Endothelial cell of umbilical vein (primary cell): ENCODE measurements around the gene NFATC2IP. TPM values are rescaled to one million over a fixed set of nuclear protein-coding genes. Genes with fewer than 3 reads are reported as not detected.

Experiments used
- BruUV-seq: library from RNA; stranded (reverse); fragments of 400-500 nt; replicated peaks from 2 replicates; lab custom pipeline; 2021; lab: Mats Ljungman, UMichigan
- CTCF ChIA-PET: fragments of 300-600, 350-600 bp; sonication (Branson Sonifier 250); formaldehyde crosslinking; loops from one replicate; lab custom pipeline; 2021; ENCODE audit warnings: antibody characterized with exemption, inconsistent platforms; lab: Charles Lee
- POLR2A ChIA-PET: fragments of 300-600, 350-600 bp; sonication (Branson Sonifier 250); formaldehyde crosslinking; loops from one replicate; lab custom pipeline; 2021; ENCODE audit warnings: antibody characterized with exemption, inconsistent platforms; lab: Charles Lee
- DNase-seq: peaks from one replicate; pipeline ENCODE4 v3.0.0-alpha.2; 2011; ENCODE audit warnings: low read depth, low spot score
- FAIRE-seq: peaks from 2 replicates; lab custom pipeline; 2011; peaks lifted over from hg19 to GRCh38; lab: Jason Lieb, UNC
- H2AFZ ChIP-seq: 2 replicates; pipeline ENCODE4 v1.6.0; 2012; ENCODE audit warnings: low read depth, low read length, control low read depth, inconsistent platforms
- H3K27ac ChIP-seq: 2 replicates; pipeline ENCODE4 v1.5.1; 2011; ENCODE audit warnings: low read depth, mild to moderate bottlenecking, control low read depth, low read length, moderate library complexity; ENCODE audit not compliant: insufficient read depth
- H3K27me3 ChIP-seq, 2 experiments: 2 replicates each; pipeline versions ENCODE4 v1.6.0 to v1.6.1; 2011; ENCODE audit warnings: low read length in 2 of 2, mixed read lengths in 1 of 2; ENCODE audit not compliant: control insufficient read depth in 2 of 2, insufficient read depth in 2 of 2
- H3K36me3 ChIP-seq, 2 experiments: 2 replicates in 1 of 2; 3 replicates in 1 of 2; pipeline ENCODE4 v1.5.1; 2011; ENCODE audit warnings: low read length in 2 of 2, mild to moderate bottlenecking in 1 of 2, moderate library complexity in 1 of 2; ENCODE audit not compliant: control insufficient read depth in 2 of 2, insufficient read depth in 2 of 2; ENCODE audit errors: extremely low read depth in 1 of 2
- H3K4me1 ChIP-seq: 3 replicates; pipeline ENCODE4 v1.5.1; 2011; ENCODE audit warnings: mild to moderate bottlenecking, low read length; ENCODE audit not compliant: control insufficient read depth, insufficient read depth; ENCODE audit errors: extremely low read depth
- H3K4me2 ChIP-seq: 2 replicates; pipeline ENCODE4 v1.6.1; 2011; ENCODE audit warnings: low read length, control low read depth, mixed read lengths; ENCODE audit not compliant: insufficient read depth
- H3K4me3 ChIP-seq, 3 experiments: fragments of 200-600 bp in 1 of 3; sonication (generic), shearing (Covaris generic) in 1 of 3; replicated peaks in 1 of 3; 2 replicates each; pipeline ENCODE4 v1.5.1; 2011 to 2016; ENCODE audit warnings: control low read depth in 3 of 3, low read length in 3 of 3, mild to moderate bottlenecking in 2 of 3, inconsistent platforms in 1 of 3, low read depth in 1 of 3, moderate library complexity in 1 of 3; ENCODE audit not compliant: insufficient read depth in 1 of 3
- H3K79me2 ChIP-seq: 2 replicates; pipeline ENCODE4 v1.6.0; 2012; ENCODE audit warnings: low read length, inconsistent platforms; ENCODE audit not compliant: control insufficient read depth, insufficient read depth
- H3K9ac ChIP-seq: replicated peaks from 2 replicates; pipeline ENCODE3; 2011; ENCODE audit warnings: low read length, control low read depth; ENCODE audit not compliant: insufficient read depth; ENCODE audit errors: extremely low read depth
- H3K9me1 ChIP-seq: replicated peaks from 3 replicates; pipeline ENCODE4 v1.6.0; 2011; ENCODE audit warnings: mild to moderate bottlenecking, low read length; ENCODE audit not compliant: control insufficient read depth, insufficient read depth; ENCODE audit errors: extremely low read depth
- H3K9me3 ChIP-seq: replicated peaks from 2 replicates; pipeline ENCODE4 v1.5.1; 2012; ENCODE audit warnings: low read length, inconsistent platforms; ENCODE audit not compliant: control insufficient read depth, insufficient read depth
- H4K20me1 ChIP-seq: replicated peaks from 2 replicates; pipeline ENCODE3; 2011; ENCODE audit warnings: mild to moderate bottlenecking, low read length; ENCODE audit not compliant: control insufficient read depth, insufficient read depth; ENCODE audit errors: extremely low read depth
- CTCF ChIP-seq, 2 donors: IDR thresholded peaks; 1 replicate in 1 of 2; 2 replicates in 1 of 2; pipeline ENCODE4 v1.5.1; 2011; ENCODE audit warnings: low read length in 2 of 2, mild to moderate bottlenecking in 2 of 2, moderate library complexity in 2 of 2, control low read depth in 1 of 2, inconsistent platforms in 1 of 2, low read depth in 1 of 2; ENCODE audit not compliant: insufficient read depth in 1 of 2; ENCODE audit errors: extremely low read depth in 1 of 2
- EZH2 ChIP-seq: IDR thresholded peaks from 2 replicates; pipeline ENCODE4 v1.6.1; 2012; ENCODE audit warnings: borderline replicate concordance, low read depth, mild to moderate bottlenecking, moderate library complexity, low read length, inconsistent platforms; ENCODE audit not compliant: severe bottlenecking
- FOS ChIP-seq: IDR thresholded peaks from 2 replicates; pipeline ENCODE4 v1.6.1; 2011; ENCODE audit warnings: mild to moderate bottlenecking, low read length, moderate library complexity, borderline replicate concordance; ENCODE audit not compliant: insufficient read depth
- GATA2 ChIP-seq: IDR thresholded peaks from 2 replicates; pipeline ENCODE4 v1.7.0; 2011; ENCODE audit warnings: low read depth, mild to moderate bottlenecking, moderate library complexity, mixed read lengths, low read length; ENCODE audit not compliant: insufficient read length, insufficient read depth
- JUN ChIP-seq: IDR thresholded peaks from 2 replicates; pipeline ENCODE4 v1.6.1; 2011; ENCODE audit warnings: borderline replicate concordance, low read depth; ENCODE audit not compliant: insufficient read length, insufficient read depth
- MAX ChIP-seq: IDR thresholded peaks from 2 replicates; pipeline ENCODE4 v1.6.1; 2011; ENCODE audit not compliant: insufficient read depth, insufficient read length
- MYC ChIP-seq: IDR thresholded peaks from one replicate; pipeline ENCODE4 v1.6.1; 2011; ENCODE audit warnings: mild to moderate bottlenecking, low read depth, low read length
- POLR2A ChIP-seq: IDR thresholded peaks from 2 replicates; pipeline ENCODE4 v1.6.1; 2012; ENCODE audit warnings: low read depth, mild to moderate bottlenecking, control low read depth, low read length
- POLR2AphosphoS5 ChIP-seq: IDR thresholded peaks from 2 replicates; pipeline ENCODE4 v1.6.1; 2012; ENCODE audit warnings: low read depth, mild to moderate bottlenecking, control low read depth, low read length, moderate library complexity; ENCODE audit not compliant: insufficient read depth
- dilution Hi-C: fragments of 300-500 bp; cut with MboI; formaldehyde crosslinking; loops from one replicate; pipeline ENCODE4 v1.15.0; 2019; ENCODE audit warnings: low sequenced_read_pairs; ENCODE audit not compliant: extremely low pct_ligation_motif_present
- intact Hi-C: fragments of 100-400 bp; cut with micrococcal nuclease; formaldehyde crosslinking; loops from one replicate; pipeline ENCODE4 v1.10.0; 2022
- polyA plus RNA-seq, 4 experiments: library from polyadenylated mRNA; depleted of rRNA in 3 of 4; stranded (reverse) in 3 of 4; unstranded in 1 of 4; fragments of >200 nt; gene quantifications; 2 replicates each; pipeline versions ENCODE4 v1.2.1 to v1.2.3, GENCODE V29; 2011 to 2012; ENCODE audit warnings: missing spikeins in 1 of 4
- total RNA-seq: library from RNA; stranded (reverse); gene quantifications from 2 replicates; pipeline ENCODE4 v1.2.3, GENCODE V29; 2021

NFATC2IP gene
- total and polyA plus RNA-seq, 2 donors (not counting 3 experiments of a cell fraction or from before 2014, with no cell fraction given): 64.1 to 69.6 TPM

- no peaks in the 10 kb centered on the region for H3K9me3 ChIP-seq
- CTCF ChIA-PET: no interaction called here
- H3K27me3 ChIP-seq: no peaks in the 10 kb centered on the region
- no peak overlapping the region for H3K27ac ChIP-seq
- BruUV-seq: no TSS peak
- DNase-seq (no peak), FAIRE-seq (no peak)
- H3K9ac ChIP-seq: no peak overlapping the region
- H3K4me2 ChIP-seq: no peak overlapping the region
- dilution Hi-C loops: no loop called here
- TF ChIP-seq POLR2A (no peak), JUN (no peak), GATA2 (no peak), MYC (no peak), MAX (no peak), FOS (no peak), CTCF (IDR thresholded peaks at IDR 0.05; ENCODE audit: extremely low read depth in 1 of 2, insufficient read depth in 1 of 2, low read depth in 1 of 2, low read length in 2 of 2) (no peak), POLR2AphosphoS5 (no peak), EZH2 (no peak)
- POLR2A ChIA-PET: interaction anchor here (1.4 kb wide), 1 partner anchor 9 kb away, joined by 3 read pairs; no protein-coding TSS in a partner anchor
- peaks cover 5 to 37% of the 10 kb centered on the region in 2 experiments for H3K36me3 ChIP-seq
- no peaks in the 10 kb centered on the region for H3K9me1 ChIP-seq
- no peak overlapping the region for H2AFZ ChIP-seq
- H3K4me3 ChIP-seq: no peak overlapping the region
- no peaks in the 10 kb centered on the region for H3K4me1 ChIP-seq
- no peaks in the 10 kb centered on the region for H4K20me1 ChIP-seq
- no peaks in the 10 kb centered on the region for H3K79me2 ChIP-seq
- intact Hi-C loops: no loop called here
Observed at GRCh38 chr16:28982949-28983348, 32.2 kb downstream of the NFATC2IP start.
